ENCODE results near the gene DIAPH2.
"Not testable (repeated sequence)": the region's sequence is repeated elsewhere in the genome, so short reads cannot be mapped to it uniquely, and the experiment has no call there.

Gene DIAPH2

DNA sequence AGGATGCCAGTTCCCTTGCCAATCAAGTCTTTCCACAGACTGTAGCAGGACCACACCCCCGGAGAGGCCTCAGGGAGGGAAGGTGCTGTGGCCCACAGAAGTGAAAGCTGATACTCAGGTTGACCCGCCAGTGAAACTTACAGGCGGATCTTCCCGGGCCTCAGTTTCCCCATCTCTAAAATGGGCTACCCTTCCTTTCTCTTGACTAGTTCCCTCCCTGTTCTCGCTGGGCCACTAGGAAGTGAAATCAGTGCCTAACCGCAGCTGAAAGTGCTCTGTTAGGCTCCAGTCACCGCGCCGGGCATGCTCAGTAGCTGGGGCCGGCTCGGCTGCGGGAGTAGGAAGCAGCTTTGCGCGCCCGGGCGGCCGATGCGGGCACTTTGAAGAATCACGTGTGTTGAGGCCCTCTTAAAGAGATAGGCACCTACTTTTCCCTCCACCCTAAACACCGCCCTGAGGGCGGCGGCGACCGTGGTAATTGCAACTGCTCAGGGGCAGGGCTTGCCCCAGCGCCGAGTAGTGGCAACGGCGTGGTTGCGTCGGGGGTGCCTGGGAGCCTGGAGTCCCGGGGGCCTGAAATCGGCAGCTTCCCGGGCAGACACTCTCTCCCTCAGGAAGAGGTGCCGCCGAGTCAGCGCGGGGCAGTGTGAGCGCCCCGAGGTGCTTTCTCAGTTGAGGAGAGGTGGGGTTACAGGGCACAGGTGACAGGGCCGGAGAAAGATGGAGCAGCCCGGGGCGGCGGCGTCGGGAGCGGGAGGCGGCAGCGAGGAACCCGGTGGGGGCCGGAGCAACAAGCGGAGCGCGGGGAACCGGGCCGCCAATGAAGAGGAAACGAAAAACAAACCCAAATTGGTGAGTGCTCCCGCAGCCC, at the start of gene DIAPH2:
Gene DIAPH2 (plus strand): TSS at position 504 of the 871 bp plus-strand sequence.
- DNase-seq, result peak; percentile 52

GRCh38 chrX:96650023-96650422, 34.6 kb upstream of the DIAPH2 start:
- no peak for DNase-seq

GRCh38 chrX:96655947-96656623, 28.6 kb upstream of the DIAPH2 start:
- no peak for DNase-seq

DNA sequence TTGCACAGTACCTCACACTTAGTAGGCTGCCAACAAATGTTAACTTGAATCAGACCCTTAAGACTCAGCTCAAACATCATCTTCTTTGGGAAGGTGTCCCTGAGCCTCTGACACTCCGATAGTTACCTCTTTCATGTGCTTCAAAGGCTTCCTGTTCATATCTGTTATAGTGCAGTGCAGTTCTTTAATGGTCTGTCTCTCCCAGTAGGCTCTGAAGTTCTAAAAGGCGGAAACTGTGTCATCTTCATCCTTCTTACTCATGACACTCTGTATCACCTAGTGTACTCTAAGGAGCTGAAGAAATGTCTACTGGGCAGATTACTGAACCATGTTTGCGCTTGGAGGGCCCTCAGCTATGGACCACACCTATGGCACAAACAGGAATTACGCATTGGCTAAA, 2.1 kb upstream of the DIAPH2 start:
- DNase-seq, result no peak

GRCh38 chrX:96683997-96684338, 674 bp upstream of the DIAPH2 start:
- DNase-seq, result no peak

GRCh38 chrX:96685210-96686099, 813 bp downstream of the DIAPH2 start:
- DNase-seq, result no peak

DNA sequence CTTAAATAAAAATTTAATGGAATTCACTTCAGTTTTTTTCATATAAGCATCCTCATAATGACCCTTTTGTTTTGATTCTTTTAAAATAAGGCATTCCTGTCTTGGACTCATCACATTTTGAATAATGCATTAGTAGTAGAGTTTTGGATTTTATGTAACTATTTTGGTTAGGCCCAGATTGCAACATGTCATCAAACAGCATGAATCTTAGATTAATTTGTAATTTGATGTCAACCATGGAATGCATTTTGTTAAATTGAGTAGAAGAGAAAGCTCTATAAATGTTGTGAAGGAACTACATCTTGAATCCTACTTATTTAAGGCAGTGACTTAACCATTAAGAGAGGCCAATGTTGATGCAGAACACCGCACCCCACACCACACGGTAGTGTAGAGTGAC, 3.1 kb downstream of the DIAPH2 start:
- no peak for DNase-seq

DNA sequence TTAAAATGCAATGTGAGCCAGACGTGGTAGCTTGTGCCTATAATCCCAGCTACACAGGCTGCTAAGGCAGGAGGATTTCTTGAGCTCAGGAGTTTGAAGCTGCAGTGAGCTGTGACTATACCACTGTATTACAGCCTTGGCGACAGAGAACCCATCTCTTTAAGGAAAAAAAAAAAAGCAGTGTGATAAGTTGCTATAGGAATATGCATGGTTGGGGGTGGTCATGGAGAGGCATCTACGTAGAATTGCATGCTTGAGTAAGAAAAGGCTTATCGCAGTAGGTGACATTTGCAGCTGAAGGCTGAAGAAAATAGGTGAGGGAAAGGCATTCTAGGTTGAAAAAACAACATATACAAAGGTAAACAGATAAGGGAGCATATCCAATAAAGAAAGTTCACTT, 4.1 kb downstream of the DIAPH2 start:
- no peak for DNase-seq

DNA sequence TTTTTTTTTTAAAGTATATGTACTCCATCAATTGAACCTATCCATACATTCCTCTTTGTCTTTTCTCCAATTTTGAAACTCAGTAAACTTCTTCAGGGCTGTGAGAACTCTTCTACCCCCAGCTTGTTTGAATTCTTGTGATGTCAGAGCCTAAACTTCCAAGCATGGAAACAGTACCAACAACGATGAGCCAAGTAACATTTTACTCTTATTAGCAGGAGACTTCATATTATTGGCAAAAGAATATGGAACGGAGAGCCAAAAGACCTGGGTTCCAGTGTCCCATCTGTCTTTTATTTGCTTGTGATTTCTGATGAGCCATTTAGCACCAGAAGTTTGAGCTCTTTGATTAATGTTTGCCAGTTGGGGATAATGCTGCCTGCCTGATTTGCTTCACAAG, 5.3 kb downstream of the DIAPH2 start:
- DNase-seq, result no peak

DNA sequence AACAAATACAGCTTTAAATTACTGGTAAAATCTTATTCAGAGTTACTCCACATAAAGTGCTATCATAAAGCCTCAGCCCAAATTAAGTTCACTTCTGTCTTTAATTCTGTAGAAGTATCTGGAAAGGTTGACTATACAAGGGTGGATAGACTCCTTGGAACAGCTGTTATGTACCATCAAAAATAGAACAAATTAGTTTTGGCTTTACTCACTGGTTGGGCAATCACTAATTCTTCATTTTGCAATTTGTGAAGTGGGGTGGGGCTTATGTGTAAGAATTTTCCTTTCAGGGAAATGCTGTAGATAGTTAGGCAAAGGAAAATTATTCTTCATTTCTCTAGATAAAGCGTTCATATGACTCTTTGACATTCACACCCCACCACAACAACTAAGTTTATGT, 7.8 kb downstream of the DIAPH2 start:
- DNase-seq, result no peak

- DNase-seq, result no peak
These were observed 8.2 kb downstream of the DIAPH2 start for GRCh38 chrX:96692890-96693289.

- DNase-seq, result no peak
These were observed 8.8 kb downstream of the DIAPH2 start for GRCh38 chrX:96693407-96693806.

DNA sequence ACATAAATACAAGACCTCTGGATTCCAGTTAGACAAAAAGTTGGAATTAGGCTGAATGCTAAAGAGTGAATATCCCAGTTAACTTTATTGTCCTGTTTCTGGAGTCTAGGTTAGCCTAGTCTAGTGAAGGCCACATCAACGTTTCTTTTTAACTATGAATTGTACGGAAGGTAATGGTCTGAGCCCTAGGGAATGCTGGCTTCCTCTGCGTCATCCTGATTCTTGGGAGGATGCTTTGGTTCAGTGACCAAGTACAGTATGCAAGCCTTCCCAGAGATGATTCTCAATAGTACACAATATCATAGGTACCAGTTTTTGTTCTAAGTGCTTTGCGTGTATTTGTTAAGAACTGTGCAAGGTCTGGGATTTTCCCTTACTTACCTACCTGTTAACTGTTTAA, 11.8 kb downstream of the DIAPH2 start:
- DNase-seq, result no peak

GRCh38 chrX:96700625-96701024, 16.0 kb downstream of the DIAPH2 start:
- DNase-seq, result no peak

- no peak for DNase-seq
These were observed 18.7 kb downstream of the DIAPH2 start for GRCh38 chrX:96703379-96703778.

GRCh38 chrX:96703816-96704215, 19.2 kb downstream of the DIAPH2 start:
- no peak for DNase-seq

DNA sequence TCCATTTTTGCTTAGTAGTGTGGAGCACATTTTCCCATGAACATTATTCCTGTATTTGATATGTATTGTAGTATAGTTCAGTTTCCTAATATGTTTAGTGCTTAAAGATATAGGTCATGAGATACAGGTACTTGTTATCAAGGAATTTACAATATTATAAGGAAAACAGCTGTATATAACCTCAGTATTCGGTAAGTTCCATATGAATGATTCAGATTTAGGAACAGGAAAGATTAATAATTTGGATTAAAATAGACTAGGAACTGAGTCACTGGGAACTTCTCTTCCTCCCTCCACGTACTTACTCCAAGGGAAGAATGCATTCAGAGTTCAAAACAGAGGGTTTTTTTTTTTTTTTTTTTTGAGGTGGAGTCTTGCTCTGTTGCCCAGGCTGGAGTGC, 20.0 kb downstream of the DIAPH2 start:
- DNase-seq, result no peak

DNA sequence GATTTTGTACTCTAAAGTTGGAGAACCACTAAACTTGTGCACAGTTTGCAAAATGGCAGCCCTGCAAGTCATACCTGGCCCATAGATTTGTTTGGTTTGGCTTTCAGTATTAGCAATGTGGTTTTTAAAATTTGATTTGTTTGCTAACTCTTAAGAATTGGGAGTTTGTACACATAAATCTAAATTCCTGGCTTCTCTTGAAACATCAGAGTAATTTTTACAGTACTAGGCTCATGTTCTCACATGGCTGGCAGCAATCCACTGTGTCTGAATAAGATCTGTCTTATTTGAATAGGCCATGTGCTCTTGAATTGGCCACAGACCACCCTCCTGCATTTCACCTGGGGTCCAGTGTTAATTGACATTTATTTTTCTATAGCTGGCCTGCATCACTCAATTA, 21.3 kb downstream of the DIAPH2 start:
- DNase-seq, result no peak

DNA sequence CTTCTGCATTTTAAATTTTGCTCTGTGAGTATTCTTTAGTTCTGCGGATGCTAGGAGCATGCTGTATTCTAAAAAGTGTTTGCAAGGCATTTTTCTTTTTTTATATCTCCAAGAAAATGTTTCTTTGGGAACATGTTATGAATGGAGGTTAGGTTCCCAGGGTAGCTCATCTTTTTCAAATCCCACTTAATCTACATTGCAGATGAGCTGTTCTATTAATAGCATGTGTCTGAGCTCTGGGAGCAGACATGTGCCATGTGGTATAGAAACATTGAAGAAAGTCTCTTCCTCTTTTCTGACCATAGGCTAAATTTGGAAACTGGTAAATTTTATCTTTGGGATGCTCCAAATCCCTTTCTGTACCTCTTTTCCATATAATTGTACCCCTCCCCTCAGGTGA, 23.2 kb downstream of the DIAPH2 start:
- no peak for DNase-seq

- DNase-seq, result no peak
These were observed 25.4 kb downstream of the DIAPH2 start for GRCh38 chrX:96710031-96710430.

GRCh38 chrX:96713303-96713702, 28.7 kb downstream of the DIAPH2 start:
- DNase-seq, result no peak

DNA sequence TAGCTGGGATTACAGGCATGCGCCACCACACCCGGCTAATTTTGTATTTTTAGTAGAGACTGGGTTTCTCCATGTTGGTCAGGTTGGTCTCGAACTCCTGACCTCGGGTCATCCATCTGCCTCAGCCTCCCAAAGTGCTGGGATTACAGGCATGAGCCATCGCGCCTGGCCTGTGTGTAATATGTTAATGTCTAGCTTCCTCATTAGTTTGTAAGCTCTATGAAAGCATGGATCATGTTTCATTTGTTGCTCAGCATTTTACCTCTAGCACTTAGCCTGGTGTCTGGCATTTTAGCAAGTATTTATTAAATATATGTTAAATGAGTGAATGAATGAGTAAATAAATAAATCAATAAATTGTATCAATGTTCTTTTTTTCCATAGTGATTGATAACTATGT, 29.8 kb downstream of the DIAPH2 start:
- DNase-seq, result not testable (repeated sequence)

GRCh38 chrX:96715481-96715880, 30.8 kb downstream of the DIAPH2 start:
- DNase-seq, result no peak

Data from NCI-H1417 treated with DMSO at 0.1 percent for 48 hours (cell line).